ENCODE results near the gene CTNNA2. TPM values are rescaled to one million over a fixed set of nuclear protein-coding genes. Genes with fewer than 3 reads are reported as not detected.

The CTNNA2 gene
- total RNA-seq, 1 donor from 2014 or later, result 43.5 TPM

GRCh38 chr2:80519699-80520291, 1006.9 kb downstream of the CTNNA2 start:
- H3K36me3 Mint-ChIP-seq, result no peaks in the 10 kb centered on the region
- H3K9ac ChIP-seq, result no peak overlapping the region
- H4K20me1 ChIP-seq (ENCODE audit: low read depth), result no peaks in the 10 kb centered on the region
- no peak overlapping the region for H3K27ac Mint-ChIP-seq
- H3K27me3 ChIP-seq, result no peaks in the 10 kb centered on the region
- no peak for DNase-seq (ENCODE audit: low spot score)
- no peaks in the 10 kb centered on the region for H3K9me3 Mint-ChIP-seq
- TF ChIP-seq EZH2 (IDR thresholded peaks at IDR 0.05) (no peak), EZH2phosphoT487 (IDR thresholded peaks at IDR 0.05) (no peak), CTCF (IDR thresholded peaks at IDR 0.05) (no peak)
- H3K79me2 ChIP-seq (ENCODE audit: low read depth), result no peaks in the 10 kb centered on the region
- no peaks in the 10 kb centered on the region for H3K9me3 ChIP-seq (ENCODE audit: low read depth)
- H2AFZ ChIP-seq (replicated peaks), result no peak overlapping the region
- no peaks in the 10 kb centered on the region for H3K27me3 Mint-ChIP-seq (ENCODE audit: insufficient read depth, low read depth)
- no peaks in the 10 kb centered on the region for H3K4me1 ChIP-seq
- H3K4me3 ChIP-seq, result no peak overlapping the region
- no peak overlapping the region for H3K27ac ChIP-seq
- H3F3A ChIP-seq (ENCODE audit: low read depth), result no peaks in the 10 kb centered on the region
- H3K4me1 Mint-ChIP-seq, result peaks cover 19% of the 10 kb centered on the region
- no peaks in the 10 kb centered on the region for H3K36me3 ChIP-seq
- H3K4me3 Mint-ChIP-seq, result no peak overlapping the region
- no peak overlapping the region for H3K4me2 ChIP-seq

- H4K20me1 ChIP-seq (ENCODE audit: low read depth), result no peaks in the 10 kb centered on the region
- H3K27me3 ChIP-seq, result no peaks in the 10 kb centered on the region
- no peaks in the 10 kb centered on the region for H3K4me1 Mint-ChIP-seq
- no peak for DNase-seq (ENCODE audit: low spot score)
- no peaks in the 10 kb centered on the region for H3K9me3 Mint-ChIP-seq
- no peaks in the 10 kb centered on the region for H3K36me3 Mint-ChIP-seq
- H3K79me2 ChIP-seq (ENCODE audit: low read depth), result no peaks in the 10 kb centered on the region
- H3K4me2 ChIP-seq, result no peak overlapping the region
- no peak for TF ChIP-seq CTCF (IDR thresholded peaks at IDR 0.05)
- no peak for TF ChIP-seq EZH2 (IDR thresholded peaks at IDR 0.05)
- TF ChIP-seq EZH2phosphoT487 (IDR thresholded peaks at IDR 0.05), result no peak
- H3K27ac Mint-ChIP-seq, result no peak overlapping the region
- no peaks in the 10 kb centered on the region for H3K27me3 Mint-ChIP-seq (ENCODE audit: insufficient read depth, low read depth)
- H3K9me3 ChIP-seq (ENCODE audit: low read depth), result no peaks in the 10 kb centered on the region
- H3K4me3 ChIP-seq, result no peak overlapping the region
- H3F3A ChIP-seq (ENCODE audit: low read depth), result no peaks in the 10 kb centered on the region
- no peak overlapping the region for H3K4me3 Mint-ChIP-seq
- H3K27ac ChIP-seq, result no peak overlapping the region
- H3K36me3 ChIP-seq, result no peaks in the 10 kb centered on the region
- no peak overlapping the region for H3K9ac ChIP-seq
- H3K4me1 ChIP-seq, result no peaks in the 10 kb centered on the region
- no peak overlapping the region for H2AFZ ChIP-seq (replicated peaks)
Observed at GRCh38 chr2:80525152-80525551, 1012.3 kb downstream of the CTNNA2 start.

- H3K27ac Mint-ChIP-seq, result no peak overlapping the region
- H3K36me3 Mint-ChIP-seq, result no peaks in the 10 kb centered on the region
- Histone ChIP-seq H3K9me3 (ENCODE audit: low read depth) (no peaks in the 10 kb centered on the region), H4K20me1 (ENCODE audit: low read depth) (no peaks in the 10 kb centered on the region), H3K36me3 (no peaks in the 10 kb centered on the region), H3F3A (ENCODE audit: low read depth) (no peaks in the 10 kb centered on the region), H3K27me3 (no peaks in the 10 kb centered on the region), H3K79me2 (ENCODE audit: low read depth) (no peaks in the 10 kb centered on the region), H3K4me1 (no peaks in the 10 kb centered on the region), H3K9ac (no peak overlapping the region), H3K4me3 (no peak overlapping the region), H3K4me2 (no peak overlapping the region), H2AFZ (replicated peaks) (no peak overlapping the region), H3K27ac (no peak overlapping the region)
- TF ChIP-seq EZH2 (IDR thresholded peaks at IDR 0.05) (no peak), CTCF (IDR thresholded peaks at IDR 0.05) (no peak), EZH2phosphoT487 (IDR thresholded peaks at IDR 0.05) (no peak)
- H3K4me1 Mint-ChIP-seq, result no peaks in the 10 kb centered on the region
- no peaks in the 10 kb centered on the region for H3K9me3 Mint-ChIP-seq
- no peak for DNase-seq (ENCODE audit: low spot score)
- H3K4me3 Mint-ChIP-seq, result no peak overlapping the region
- H3K27me3 Mint-ChIP-seq (ENCODE audit: insufficient read depth, low read depth), result no peaks in the 10 kb centered on the region
Observed at GRCh38 chr2:80527119-80527518, 1014.3 kb downstream of the CTNNA2 start.

All from neural progenitor cell (in vitro differentiated cells).